GM04503 (cell line): ENCODE data around the gene NOL8.
A peak's percentile ranks its signal among the peaks of the same experiment; 100 is the strongest.

ENCODE experiments used
- DNase-seq: peaks from one replicate; pipeline ENCODE4 v3.0.0-alpha.2; 2012; ENCODE audit warnings: low read depth

The NOL8 gene

GRCh38 chr9:92312887-92313623 lies 12.1 kb downstream of the NOL8 start:
- DNase-seq, result no peak

GRCh38 chr9:92310562-92310961 lies 14.6 kb downstream of the NOL8 start:
- DNase-seq, result no peak

GRCh38 chr9:92308893-92309292 lies 16.3 kb downstream of the NOL8 start:
- DNase-seq, result no peak

DNA sequence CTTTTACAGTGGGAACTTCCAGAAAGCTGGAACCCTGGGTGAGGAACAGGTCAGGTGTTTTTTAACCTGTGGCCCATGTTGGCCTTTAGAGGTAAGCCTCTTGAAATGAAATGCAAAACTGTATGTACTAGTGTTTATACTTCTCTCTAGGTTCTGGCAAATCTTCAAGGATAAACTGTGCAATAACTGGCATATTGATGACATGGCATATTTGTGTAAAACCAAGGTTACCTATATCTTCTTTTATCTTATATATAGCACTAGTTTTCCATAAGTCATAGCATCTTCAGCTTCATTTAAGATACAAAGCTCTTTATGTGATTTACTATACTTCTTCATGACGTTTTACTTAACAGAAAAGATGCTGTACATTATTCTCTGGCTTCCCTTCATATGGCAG lies 24.2 kb downstream of the NOL8 start:
- DNase-seq, result no peak

GRCh38 chr9:92299116-92299515 lies 26.0 kb downstream of the NOL8 start:
- DNase-seq, result no peak

DNA sequence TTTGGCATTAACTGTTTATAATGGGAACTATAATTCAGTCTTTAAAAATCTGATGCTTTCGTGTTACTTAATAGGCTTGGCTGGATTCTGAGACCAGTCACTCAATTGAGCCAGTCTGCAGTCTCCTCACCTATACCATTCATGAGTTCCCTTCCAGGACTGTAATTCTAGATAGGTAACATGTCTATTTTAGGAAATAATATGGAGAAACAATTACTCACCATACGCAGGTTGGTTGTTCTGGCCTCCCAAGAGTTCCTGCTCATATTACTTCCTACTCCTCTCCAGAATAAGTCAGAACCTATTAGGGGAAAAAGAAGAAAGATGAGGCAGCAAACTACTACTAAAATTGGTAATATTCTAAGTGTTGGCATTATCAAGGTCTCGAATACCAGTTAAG lies 27.1 kb downstream of the NOL8 start:
- DNase-seq, result no peak

DNA sequence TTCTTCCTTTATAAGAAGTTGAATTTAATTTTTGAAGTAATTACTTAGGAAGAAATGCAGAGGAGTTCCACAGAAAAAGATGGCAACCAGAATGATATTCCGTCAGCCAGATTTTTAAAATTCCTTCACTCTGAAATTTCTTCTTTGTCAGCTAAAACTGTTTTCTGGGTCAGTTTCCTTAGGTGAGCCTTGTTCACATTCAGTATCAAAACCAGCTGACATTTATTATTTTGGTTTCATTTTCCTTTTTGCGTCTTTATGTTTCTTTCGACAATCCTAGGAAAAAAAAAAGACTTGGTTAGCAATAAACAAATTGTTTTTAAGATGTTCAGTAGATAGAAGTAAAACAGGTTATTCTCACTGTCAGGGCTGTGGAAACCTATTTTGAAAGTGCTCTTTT lies 27.5 kb downstream of the NOL8 start:
- DNase-seq, result no peak

DNA sequence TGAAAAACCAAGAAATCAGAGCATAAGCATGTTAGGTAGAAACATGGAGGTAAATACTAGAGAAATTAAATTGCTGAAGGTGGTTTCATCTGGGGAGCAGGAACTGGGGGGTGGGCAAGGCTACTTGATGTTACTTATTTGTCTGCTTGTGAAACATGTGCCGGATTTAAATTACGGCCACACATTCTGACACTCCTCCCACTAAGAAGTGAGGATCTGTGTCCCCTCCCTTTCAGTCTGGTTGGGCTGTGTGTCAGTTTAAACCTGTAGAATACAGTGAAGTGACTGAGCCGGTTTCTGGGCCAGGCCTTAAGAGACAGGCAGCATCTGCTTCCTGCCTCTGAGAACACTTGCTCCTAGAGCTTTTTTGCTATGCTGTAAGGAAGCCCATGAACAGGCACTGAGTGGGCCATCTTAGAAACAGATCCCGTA lies 29.3 kb downstream of the NOL8 start:
- no peak for DNase-seq

GRCh38 chr9:92295240-92295790 lies 29.8 kb downstream of the NOL8 start:
- DNase-seq, result no peak

DNA sequence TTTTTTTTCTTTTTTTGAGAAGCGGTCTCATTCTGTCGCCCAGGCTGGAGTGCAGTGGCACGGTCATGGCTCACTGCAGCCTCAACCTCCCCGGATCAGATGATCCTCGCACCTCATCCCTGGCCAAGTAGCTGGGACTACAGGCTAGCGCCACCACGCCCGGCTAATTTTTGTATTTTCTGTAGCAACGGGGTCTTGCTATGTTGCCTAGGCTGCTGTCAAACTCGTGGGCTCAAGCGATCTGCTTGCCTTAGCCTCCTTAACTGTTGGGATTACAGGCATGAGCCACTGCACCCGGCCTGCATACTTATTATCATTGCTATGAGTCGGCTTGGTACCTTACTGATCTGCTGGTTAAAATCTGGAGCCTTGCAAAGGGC lies 30.9 kb downstream of the NOL8 start:
- DNase-seq, result no peak

- DNase-seq, result peak; percentile 83
Measured at GRCh38 chr9:92293452-92294296, 31.5 kb downstream of the NOL8 start, which contains the start of gene IARS1. TSS of gene IARS1 (minus strand) at chr9:92293697. CDS start at chr9:92289419, 4,278 bp downstream.

GRCh38 chr9:92293075-92293354 lies 32.1 kb downstream of the NOL8 start:
- DNase-seq, result no peak

GRCh38 chr9:92292338-92293074 lies 32.6 kb downstream of the NOL8 start:
- no peak for DNase-seq

GRCh38 chr9:92291577-92291976 lies 33.6 kb downstream of the NOL8 start:
- no peak for DNase-seq

GRCh38 chr9:92290785-92291429 lies 34.2 kb downstream of the NOL8 start:
- no peak for DNase-seq

DNA sequence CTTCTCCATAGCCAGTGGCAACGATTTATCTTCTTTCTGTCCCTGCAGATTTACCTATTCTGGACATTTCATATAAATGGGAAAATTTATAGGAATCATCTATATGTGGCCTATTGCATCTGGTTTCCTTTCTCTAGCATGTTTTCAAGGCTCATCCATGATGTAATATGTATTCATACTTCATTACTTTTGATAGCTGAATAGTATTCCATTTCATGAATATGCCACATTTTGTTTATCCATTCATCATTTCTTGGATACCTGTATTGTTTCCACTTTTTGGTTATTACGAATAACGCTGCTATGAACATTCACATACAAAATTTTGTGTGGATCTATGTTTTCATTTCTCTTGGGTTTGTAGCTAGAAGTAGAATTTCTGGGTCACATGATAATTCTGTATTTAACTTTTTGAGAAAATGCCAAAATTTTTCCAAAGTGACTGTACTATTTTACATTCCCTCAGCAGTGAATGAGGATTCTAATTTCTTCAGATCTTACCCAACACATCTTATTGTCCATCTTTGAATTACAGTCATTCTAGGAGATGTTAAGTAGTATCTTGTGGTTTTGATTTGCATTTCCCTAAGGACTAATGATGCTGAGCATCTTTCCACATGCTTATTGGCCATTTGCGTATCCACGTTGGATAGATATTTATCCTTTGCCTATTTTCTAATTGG lies 35.3 kb downstream of the NOL8 start:
- DNase-seq, result peak; percentile 65

DNA sequence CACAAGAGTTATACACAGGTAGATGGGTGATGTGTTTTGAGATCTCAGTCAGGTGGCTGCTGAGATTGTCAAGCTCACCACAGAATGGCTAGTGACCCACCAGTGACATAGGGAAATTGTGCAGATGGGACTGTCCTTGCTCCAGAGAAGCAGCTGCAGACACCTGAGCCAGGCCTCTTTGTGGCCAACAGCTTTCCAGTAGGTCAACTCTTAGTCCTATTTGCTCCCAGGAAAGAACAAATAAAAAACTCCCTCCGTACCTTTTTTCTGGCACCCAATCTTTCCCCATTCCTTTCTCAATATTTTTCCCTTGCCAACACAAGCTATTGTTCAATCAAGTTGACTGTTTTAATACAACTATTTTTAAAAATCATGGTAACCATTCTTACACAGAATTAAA lies 45.8 kb downstream of the NOL8 start:
- no peak for DNase-seq

GRCh38 chr9:92278110-92278509 lies 47.0 kb downstream of the NOL8 start:
- peak; percentile 74 for DNase-seq

DNA sequence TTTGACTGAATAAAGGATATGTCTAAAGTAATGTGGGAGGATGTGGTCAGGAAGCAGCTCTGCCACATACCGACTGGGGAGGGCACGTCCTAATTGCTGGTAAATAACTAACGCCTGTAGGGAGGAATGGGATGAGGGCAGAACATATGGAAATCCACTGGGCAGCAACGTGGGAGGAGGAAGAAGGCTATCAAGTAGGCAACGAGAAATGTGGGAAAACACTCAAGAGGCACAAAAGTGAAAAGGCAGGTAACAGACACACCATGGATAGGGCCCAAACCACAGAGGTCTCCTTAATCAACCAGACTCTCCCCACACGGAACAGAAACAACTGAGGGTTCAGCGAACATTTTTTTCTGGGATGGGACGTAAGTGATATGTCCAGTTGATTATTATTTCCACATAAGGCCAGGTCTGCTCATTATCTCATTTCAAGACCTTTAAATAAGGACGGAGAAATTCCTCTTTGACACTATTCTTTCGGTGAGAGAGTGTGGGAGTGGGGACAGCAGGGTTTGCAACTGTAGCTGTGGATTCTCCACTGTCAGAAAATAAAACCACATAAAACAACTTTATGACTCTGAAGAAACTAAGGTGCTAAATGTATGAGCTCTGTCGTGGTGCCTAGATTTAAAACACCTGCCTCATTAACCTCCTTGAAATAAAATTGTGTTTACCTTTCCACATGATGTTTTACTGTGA lies 48.7 kb downstream of the NOL8 start:
- DNase-seq, result no peak

- DNase-seq, result no peak
Measured at GRCh38 chr9:92275541-92275940, 49.6 kb downstream of the NOL8 start.

DNA sequence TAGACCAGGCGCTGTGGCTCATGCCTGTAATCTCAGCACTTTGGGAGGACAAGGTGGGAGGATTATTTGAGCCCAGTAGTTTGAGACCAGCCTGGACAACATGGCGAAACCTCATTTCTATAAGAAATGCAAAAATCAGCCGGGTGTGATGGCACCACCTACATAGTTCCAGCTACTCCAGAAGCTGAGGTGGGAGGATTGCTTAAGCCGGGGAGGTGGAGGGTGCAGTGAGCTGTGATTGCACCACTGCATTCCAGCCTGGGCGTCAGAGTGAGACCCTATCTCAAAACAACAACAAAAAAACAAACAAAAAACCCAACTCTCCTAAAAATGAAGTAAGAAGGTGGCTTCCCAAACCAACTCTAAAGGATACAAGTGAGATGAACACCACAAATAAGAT lies 54.6 kb downstream of the NOL8 start:
- DNase-seq, result no peak
